ENCODE data around the gene NPFFR1.

The NPFFR1 gene

DNA sequence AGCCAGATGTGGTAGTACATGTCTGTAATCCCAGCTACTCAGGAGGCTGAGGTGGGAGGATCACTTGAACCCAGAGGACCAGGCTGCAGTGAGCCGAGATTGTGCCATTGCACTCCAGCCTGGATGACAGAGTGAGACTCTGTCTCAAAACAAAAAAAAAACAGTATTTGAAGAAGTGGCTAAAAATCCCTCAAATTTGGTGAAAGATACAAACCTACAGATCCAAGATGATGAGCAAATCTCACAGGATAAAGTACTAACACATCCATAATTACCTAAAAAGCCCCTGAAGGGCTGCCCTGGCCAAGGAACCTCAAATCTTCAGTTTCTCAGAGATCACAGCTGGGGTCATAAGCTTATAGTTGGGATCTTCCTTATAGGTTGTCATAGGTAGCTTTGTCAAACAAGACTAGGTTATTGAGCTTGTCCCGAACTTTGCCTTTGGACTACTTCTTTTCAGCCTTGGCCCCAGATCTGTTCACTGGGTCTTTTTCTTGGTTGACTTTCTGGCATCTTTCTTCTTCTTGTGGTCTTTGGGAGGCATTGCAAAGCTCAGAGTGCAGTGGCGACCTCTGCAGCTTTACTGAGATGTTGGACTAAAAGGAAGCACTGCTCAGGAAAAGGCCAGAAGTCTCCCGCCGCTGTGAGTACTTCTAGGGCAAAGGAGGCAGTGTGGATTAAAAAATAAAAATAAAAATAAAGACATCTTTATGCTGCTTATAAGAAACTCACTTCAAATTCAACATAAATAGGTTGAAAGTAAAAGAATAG, 84.9 kb downstream of the NPFFR1 start:
- H3K27ac ChIP-seq (replicated peaks) = no peak overlapping the region
- no peak overlapping the region for H3K4me3 ChIP-seq (replicated peaks; ENCODE audit: insufficient read depth, low read length)
- H3K27me3 ChIP-seq (ENCODE audit: insufficient read depth, poor library complexity, severe bottlenecking) = no peaks in the 10 kb centered on the region
- TF ChIP-seq, protein P1, sequence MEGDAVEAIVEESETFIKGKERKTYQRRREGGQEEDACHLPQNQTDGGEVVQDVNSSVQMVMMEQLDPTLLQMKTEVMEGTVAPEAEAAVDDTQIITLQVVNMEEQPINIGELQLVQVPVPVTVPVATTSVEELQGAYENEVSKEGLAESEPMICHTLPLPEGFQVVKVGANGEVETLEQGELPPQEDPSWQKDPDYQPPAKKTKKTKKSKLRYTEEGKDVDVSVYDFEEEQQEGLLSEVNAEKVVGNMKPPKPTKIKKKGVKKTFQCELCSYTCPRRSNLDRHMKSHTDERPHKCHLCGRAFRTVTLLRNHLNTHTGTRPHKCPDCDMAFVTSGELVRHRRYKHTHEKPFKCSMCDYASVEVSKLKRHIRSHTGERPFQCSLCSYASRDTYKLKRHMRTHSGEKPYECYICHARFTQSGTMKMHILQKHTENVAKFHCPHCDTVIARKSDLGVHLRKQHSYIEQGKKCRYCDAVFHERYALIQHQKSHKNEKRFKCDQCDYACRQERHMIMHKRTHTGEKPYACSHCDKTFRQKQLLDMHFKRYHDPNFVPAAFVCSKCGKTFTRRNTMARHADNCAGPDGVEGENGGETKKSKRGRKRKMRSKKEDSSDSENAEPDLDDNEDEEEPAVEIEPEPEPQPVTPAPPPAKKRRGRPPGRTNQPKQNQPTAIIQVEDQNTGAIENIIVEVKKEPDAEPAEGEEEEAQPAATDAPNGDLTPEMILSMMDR (IDR thresholded peaks at IDR 0.05; ENCODE audit: insufficient read depth, low read length) = no peak
- TF ChIP-seq SPI1 (IDR thresholded peaks at IDR 0.05; ENCODE audit: borderline replicate concordance, low read depth) = no peak
- TF ChIP-seq POLR2AphosphoS5 (IDR thresholded peaks at IDR 0.05; ENCODE audit: low read depth) = no peak
- TF ChIP-seq, protein P2, sequence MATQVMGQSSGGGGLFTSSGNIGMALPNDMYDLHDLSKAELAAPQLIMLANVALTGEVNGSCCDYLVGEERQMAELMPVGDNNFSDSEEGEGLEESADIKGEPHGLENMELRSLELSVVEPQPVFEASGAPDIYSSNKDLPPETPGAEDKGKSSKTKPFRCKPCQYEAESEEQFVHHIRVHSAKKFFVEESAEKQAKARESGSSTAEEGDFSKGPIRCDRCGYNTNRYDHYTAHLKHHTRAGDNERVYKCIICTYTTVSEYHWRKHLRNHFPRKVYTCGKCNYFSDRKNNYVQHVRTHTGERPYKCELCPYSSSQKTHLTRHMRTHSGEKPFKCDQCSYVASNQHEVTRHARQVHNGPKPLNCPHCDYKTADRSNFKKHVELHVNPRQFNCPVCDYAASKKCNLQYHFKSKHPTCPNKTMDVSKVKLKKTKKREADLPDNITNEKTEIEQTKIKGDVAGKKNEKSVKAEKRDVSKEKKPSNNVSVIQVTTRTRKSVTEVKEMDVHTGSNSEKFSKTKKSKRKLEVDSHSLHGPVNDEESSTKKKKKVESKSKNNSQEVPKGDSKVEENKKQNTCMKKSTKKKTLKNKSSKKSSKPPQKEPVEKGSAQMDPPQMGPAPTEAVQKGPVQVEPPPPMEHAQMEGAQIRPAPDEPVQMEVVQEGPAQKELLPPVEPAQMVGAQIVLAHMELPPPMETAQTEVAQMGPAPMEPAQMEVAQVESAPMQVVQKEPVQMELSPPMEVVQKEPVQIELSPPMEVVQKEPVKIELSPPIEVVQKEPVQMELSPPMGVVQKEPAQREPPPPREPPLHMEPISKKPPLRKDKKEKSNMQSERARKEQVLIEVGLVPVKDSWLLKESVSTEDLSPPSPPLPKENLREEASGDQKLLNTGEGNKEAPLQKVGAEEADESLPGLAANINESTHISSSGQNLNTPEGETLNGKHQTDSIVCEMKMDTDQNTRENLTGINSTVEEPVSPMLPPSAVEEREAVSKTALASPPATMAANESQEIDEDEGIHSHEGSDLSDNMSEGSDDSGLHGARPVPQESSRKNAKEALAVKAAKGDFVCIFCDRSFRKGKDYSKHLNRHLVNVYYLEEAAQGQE (IDR thresholded peaks at IDR 0.05; ENCODE audit: insufficient replicate concordance, low read depth) = no peak
- TF ChIP-seq GABPA (IDR thresholded peaks at IDR 0.05; ENCODE audit: low read depth) = no peak
- DNase-seq (ENCODE audit: low read depth in 1 of 2, low spot score in 1 of 2) = no peak
